Hematopoietic multipotent progenitor cell treated with erythropoietin and hydrocortisone succinate and interleukin-3 and kit ligand, for 8 days (in vitro differentiated cells): ENCODE data around the gene KRTAP4-6.
"Not testable (repeated sequence)": the region's sequence is repeated elsewhere in the genome, so short reads cannot be mapped to it uniquely, and the experiment has no call there.

Source experiments
- DNase-seq: peaks from one replicate; pipeline ENCODE4 v3.0.0-alpha.2; 2015

Gene KRTAP4-6

GRCh38 chr17:41104386-41105038, 35.8 kb downstream of the KRTAP4-6 start:
- DNase-seq: not testable (repeated sequence)

- no peak for DNase-seq
These were observed 36.4 kb downstream of the KRTAP4-6 start for GRCh38 chr17:41103896-41104295.

GRCh38 chr17:41101586-41102259, 38.6 kb downstream of the KRTAP4-6 start, which contains the start of gene KRTAP4-16:
TSS of gene KRTAP4-16 (minus strand) at chr17:41102209. CDS start at chr17:41102209, 0 bp downstream.
- DNase-seq: no peak

GRCh38 chr17:41099682-41100480, 40.5 kb downstream of the KRTAP4-6 start:
- not testable (repeated sequence) for DNase-seq

DNA sequence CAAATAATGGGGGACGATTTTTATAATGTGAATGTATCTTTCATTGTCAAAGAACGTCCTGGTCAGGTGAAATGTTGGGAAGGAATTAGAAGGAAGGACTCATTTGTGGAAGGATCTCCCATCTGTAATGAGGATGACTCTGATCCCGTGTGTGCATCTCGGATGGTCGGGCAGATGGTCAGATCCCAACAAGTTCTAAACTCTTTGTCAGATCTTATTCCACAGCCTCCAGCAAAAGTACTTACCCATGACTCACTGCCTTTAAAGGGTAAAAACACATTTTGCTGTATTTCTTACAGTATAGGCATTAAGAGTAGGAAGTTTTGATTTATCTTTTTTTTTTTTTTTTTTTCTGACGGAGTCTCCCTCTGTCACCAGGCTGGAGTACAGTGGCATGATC, 41.9 kb downstream of the KRTAP4-6 start:
- DNase-seq: no peak

DNA sequence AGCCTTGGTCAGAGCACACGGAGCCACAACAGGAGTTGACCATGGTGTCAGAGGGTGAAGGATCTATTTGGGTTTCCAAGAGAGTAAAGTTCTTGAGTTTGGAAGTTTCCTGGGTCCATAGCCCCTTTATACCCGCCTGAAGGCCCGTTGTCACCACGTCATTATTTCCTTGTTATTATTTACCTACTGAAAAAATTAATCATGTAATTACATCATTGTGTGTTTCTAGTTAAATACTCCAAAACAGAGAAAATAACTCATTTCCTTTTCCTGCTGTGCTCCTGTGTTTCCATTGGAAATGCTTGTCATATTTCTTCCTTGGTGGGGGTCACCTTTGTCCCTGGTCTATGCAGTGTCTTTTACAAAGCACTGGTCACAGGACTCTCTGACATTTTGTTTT, 42.3 kb downstream of the KRTAP4-6 start, which contains the start of gene KRTAP4-8:
Gene KRTAP4-8 (minus strand): TSS at position 101 of the 400 bp plus-strand sequence. CDS start 58 bp downstream, at position 43.
- no peak for DNase-seq

DNA sequence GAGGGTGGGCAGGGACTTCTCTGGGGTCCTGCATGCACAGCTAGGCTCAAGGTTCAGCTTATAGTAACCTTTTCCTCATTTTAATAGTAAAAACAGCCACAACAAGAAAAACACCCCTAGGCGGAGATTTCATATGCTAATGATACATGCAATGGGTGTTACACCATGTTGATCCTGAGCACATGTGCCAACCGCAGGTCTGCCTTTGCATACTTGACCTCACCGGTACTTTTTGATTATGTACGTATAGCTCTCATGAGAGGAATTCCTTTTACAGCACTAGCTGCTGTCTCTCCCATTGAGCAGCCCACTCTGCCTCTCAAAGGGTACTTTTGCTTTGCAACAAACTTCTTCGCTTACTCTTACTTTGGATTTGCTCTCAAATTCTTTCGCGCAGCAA, 44.3 kb downstream of the KRTAP4-6 start:
- no peak for DNase-seq
